ENCODE measurements around the gene MME.

The MME gene

DNA sequence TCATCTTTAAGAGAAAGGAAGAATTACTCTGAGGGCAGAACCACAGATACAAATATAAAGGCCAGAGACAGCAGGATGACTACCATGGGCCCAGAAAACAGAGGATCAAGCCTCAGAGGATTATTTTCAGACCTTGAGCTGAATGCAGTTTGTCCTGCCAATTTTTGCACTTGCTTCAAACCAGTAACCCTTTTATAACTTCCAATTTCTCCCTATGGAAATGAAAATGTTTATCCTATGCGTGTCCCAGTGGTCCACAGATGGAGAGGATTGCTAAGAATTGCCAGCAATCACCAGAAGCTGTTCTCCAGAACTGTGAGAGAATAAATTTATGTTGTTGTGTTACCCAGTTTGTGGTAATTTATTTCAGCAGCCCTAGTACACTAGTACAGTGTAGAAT lies 26.4 kb upstream of the MME start:
- H3K27ac ChIP-seq (ENCODE audit: low read depth, low read length), result no peak overlapping the region
- no peak overlapping the region for H2AFZ ChIP-seq (ENCODE audit: low read length, unreplicated experiment)
- H3K4me3 ChIP-seq (ENCODE audit: low read depth, low read length), result no peak overlapping the region

DNA sequence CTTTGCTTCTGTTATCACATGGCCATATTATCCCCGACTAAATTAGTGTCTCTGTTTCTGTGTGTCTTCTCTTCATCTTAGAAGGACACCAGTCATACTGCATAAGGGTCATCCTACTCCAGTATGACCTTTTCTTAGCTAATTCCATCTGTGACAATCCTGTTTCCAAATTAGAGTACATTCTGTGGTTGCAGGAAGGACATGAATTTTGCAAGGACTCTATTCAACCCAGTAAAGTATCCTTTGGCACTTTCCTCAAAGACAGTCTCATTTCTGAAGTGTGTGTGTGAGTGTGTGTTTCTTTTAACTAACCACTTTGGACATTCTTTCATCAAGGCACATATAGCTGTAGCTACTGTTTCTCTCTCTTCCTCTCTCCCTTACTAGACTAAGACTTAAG lies 15.2 kb upstream of the MME start:
- Histone ChIP-seq H3K4me3 (ENCODE audit: low read depth, low read length) (no peak overlapping the region; the same call in 1 of the 2 replicates), H3K27ac (ENCODE audit: low read depth, low read length) (peak overlapping the region; percentile 89), H2AFZ (ENCODE audit: low read length, unreplicated experiment) (peak overlapping the region; percentile 59)

More for the DNA sequence above, 26.4 kb upstream of the MME start:
- H3K36me3 ChIP-seq (ENCODE audit: insufficient read depth, low read length), result no peaks in the 10 kb centered on the region
- H3K79me2 ChIP-seq (ENCODE audit: control insufficient read depth, insufficient read depth, low read length, unreplicated experiment), result no peaks in the 10 kb centered on the region
- no peaks in the 10 kb centered on the region for H3K4me1 ChIP-seq (ENCODE audit: control insufficient read depth, insufficient read depth, low read length, unreplicated experiment)
- H3K27me3 ChIP-seq (ENCODE audit: insufficient read depth, low read length), result no peaks in the 10 kb centered on the region

GRCh38 chr3:155065537-155065936 lies 14.6 kb upstream of the MME start:
- Histone ChIP-seq H3K4me1 (ENCODE audit: control insufficient read depth, insufficient read depth, low read length, unreplicated experiment) (peaks cover 44% of the 10 kb centered on the region), H3K79me2 (ENCODE audit: control insufficient read depth, insufficient read depth, low read length, unreplicated experiment) (no peaks in the 10 kb centered on the region), H3K4me3 (ENCODE audit: low read depth, low read length) (no peak overlapping the region), H3K27me3 (ENCODE audit: insufficient read depth, low read length) (no peaks in the 10 kb centered on the region), H2AFZ (ENCODE audit: low read length, unreplicated experiment) (peak overlapping the region; percentile 65), H3K27ac (ENCODE audit: low read depth, low read length) (peak overlapping the region; percentile 89), H3K36me3 (ENCODE audit: insufficient read depth, low read length) (no peaks in the 10 kb centered on the region)

More for the DNA sequence above, 15.2 kb upstream of the MME start:
- no peaks in the 10 kb centered on the region for H3K79me2 ChIP-seq (ENCODE audit: control insufficient read depth, insufficient read depth, low read length, unreplicated experiment)
- H3K36me3 ChIP-seq (ENCODE audit: insufficient read depth, low read length), result no peaks in the 10 kb centered on the region
- H3K27me3 ChIP-seq (ENCODE audit: insufficient read depth, low read length), result no peaks in the 10 kb centered on the region
- peaks cover 37% of the 10 kb centered on the region for H3K4me1 ChIP-seq (ENCODE audit: control insufficient read depth, insufficient read depth, low read length, unreplicated experiment)

GRCh38 chr3:155069729-155070128 lies 10.4 kb upstream of the MME start:
- Histone ChIP-seq H3K4me3 (ENCODE audit: low read depth, low read length) (no peak overlapping the region), H2AFZ (ENCODE audit: low read length, unreplicated experiment) (peak overlapping the region; percentile 80), H3K36me3 (ENCODE audit: insufficient read depth, low read length) (no peaks in the 10 kb centered on the region), H3K4me1 (ENCODE audit: control insufficient read depth, insufficient read depth, low read length, unreplicated experiment) (peaks cover 52% of the 10 kb centered on the region), H3K79me2 (ENCODE audit: control insufficient read depth, insufficient read depth, low read length, unreplicated experiment) (no peaks in the 10 kb centered on the region), H3K27ac (ENCODE audit: low read depth, low read length) (peak overlapping the region; percentile 99), H3K27me3 (ENCODE audit: insufficient read depth, low read length) (no peaks in the 10 kb centered on the region)

DNA sequence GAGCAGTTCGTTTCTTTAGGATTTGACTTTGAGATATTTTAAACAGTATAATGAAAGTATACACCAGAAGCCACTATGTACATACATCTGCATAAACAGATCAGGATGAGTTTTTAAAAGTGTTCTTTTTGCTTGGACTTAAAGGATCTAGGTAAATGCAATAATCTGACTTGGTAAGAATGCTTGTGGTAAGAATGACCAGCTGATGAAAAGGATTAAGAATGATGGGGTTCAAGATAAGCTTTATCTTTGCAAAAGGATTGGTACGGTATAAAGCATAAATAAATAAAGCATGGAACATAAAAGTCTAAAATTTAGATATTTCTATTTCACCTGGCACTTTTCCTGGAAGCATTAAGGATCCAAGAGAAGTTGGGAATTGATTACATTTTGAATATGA lies 9.8 kb upstream of the MME start:
- H3K36me3 ChIP-seq (ENCODE audit: insufficient read depth, low read length), result no peaks in the 10 kb centered on the region
- H3K4me1 ChIP-seq (ENCODE audit: control insufficient read depth, insufficient read depth, low read length, unreplicated experiment), result peaks cover 46% of the 10 kb centered on the region
- no peaks in the 10 kb centered on the region for H3K79me2 ChIP-seq (ENCODE audit: control insufficient read depth, insufficient read depth, low read length, unreplicated experiment)
- peak overlapping the region; percentile 99 for H3K27ac ChIP-seq (ENCODE audit: low read depth, low read length)
- H3K27me3 ChIP-seq (ENCODE audit: insufficient read depth, low read length), result no peaks in the 10 kb centered on the region
- no peak overlapping the region for H3K4me3 ChIP-seq (ENCODE audit: low read depth, low read length)
- no peak overlapping the region for H2AFZ ChIP-seq (ENCODE audit: low read length, unreplicated experiment)

DNA sequence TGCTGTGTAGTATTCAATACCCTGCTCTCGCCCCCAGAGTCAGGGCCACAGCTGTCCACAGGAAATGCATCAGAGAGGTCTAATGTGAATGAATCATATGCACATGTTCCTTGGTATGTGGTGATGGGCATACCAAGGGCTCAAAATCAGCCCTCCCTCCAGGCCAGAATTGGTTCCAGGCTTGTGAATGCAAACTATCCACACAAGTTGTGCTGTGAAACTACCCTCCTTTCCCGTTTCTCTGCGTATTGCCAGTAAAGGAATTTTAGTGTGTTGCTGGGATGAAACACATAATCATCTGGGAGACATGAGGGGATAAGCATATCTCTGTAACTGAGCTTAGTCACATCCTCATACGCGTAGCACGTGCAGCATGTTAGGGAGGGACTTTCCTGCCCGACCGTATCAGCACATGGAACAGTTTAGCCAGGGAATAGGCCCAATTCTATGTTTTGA lies 9.2 kb upstream of the MME start:
- H3K27me3 ChIP-seq (ENCODE audit: insufficient read depth, low read length), result no peaks in the 10 kb centered on the region
- peak overlapping the region; percentile 52 for H2AFZ ChIP-seq (ENCODE audit: low read length, unreplicated experiment)
- H3K4me1 ChIP-seq (ENCODE audit: control insufficient read depth, insufficient read depth, low read length, unreplicated experiment), result peaks cover 40% of the 10 kb centered on the region
- no peaks in the 10 kb centered on the region for H3K79me2 ChIP-seq (ENCODE audit: control insufficient read depth, insufficient read depth, low read length, unreplicated experiment)
- peak overlapping the region; percentile 99 for H3K27ac ChIP-seq (ENCODE audit: low read depth, low read length)
- H3K36me3 ChIP-seq (ENCODE audit: insufficient read depth, low read length), result no peaks in the 10 kb centered on the region
- no peak overlapping the region; the same call in 1 of the 2 replicates for H3K4me3 ChIP-seq (ENCODE audit: low read depth, low read length)

GRCh38 chr3:155075200-155075599 lies 4.9 kb upstream of the MME start:
- Histone ChIP-seq H3K79me2 (ENCODE audit: control insufficient read depth, insufficient read depth, low read length, unreplicated experiment) (peaks cover 8% of the 10 kb centered on the region), H3K36me3 (ENCODE audit: insufficient read depth, low read length) (no peaks in the 10 kb centered on the region), H3K4me1 (ENCODE audit: control insufficient read depth, insufficient read depth, low read length, unreplicated experiment) (peaks cover 15% of the 10 kb centered on the region), H3K27me3 (ENCODE audit: insufficient read depth, low read length) (no peaks in the 10 kb centered on the region), H2AFZ (ENCODE audit: low read length, unreplicated experiment) (no peak overlapping the region), H3K27ac (ENCODE audit: low read depth, low read length) (no peak overlapping the region), H3K4me3 (ENCODE audit: low read depth, low read length) (no peak overlapping the region)

GRCh38 chr3:155076888-155077287 lies 3.2 kb upstream of the MME start:
- Histone ChIP-seq H3K27me3 (ENCODE audit: insufficient read depth, low read length) (no peaks in the 10 kb centered on the region), H3K79me2 (ENCODE audit: control insufficient read depth, insufficient read depth, low read length, unreplicated experiment) (peaks cover 25% of the 10 kb centered on the region), H3K4me1 (ENCODE audit: control insufficient read depth, insufficient read depth, low read length, unreplicated experiment) (peaks cover 6% of the 10 kb centered on the region), H3K27ac (ENCODE audit: low read depth, low read length) (no peak overlapping the region), H3K4me3 (ENCODE audit: low read depth, low read length) (no peak overlapping the region), H3K36me3 (ENCODE audit: insufficient read depth, low read length) (no peaks in the 10 kb centered on the region), H2AFZ (ENCODE audit: low read length, unreplicated experiment) (no peak overlapping the region)

GRCh38 chr3:155078711-155079467 lies 1.2 kb upstream of the MME start:
- Histone ChIP-seq H3K27me3 (ENCODE audit: insufficient read depth, low read length) (no peaks in the 10 kb centered on the region), H3K27ac (ENCODE audit: low read depth, low read length) (peak overlapping the region; percentile 57), H3K79me2 (ENCODE audit: control insufficient read depth, insufficient read depth, low read length, unreplicated experiment) (peaks cover 39% of the 10 kb centered on the region), H3K4me3 (ENCODE audit: low read depth, low read length) (peak overlapping the region; percentile 94), H3K4me1 (ENCODE audit: control insufficient read depth, insufficient read depth, low read length, unreplicated experiment) (peaks cover 23% of the 10 kb centered on the region), H2AFZ (ENCODE audit: low read length, unreplicated experiment) (peak overlapping the region; percentile 98), H3K36me3 (ENCODE audit: insufficient read depth, low read length) (no peaks in the 10 kb centered on the region)

GRCh38 chr3:155079468-155079745 lies 712 bp upstream of the MME start:
- H2AFZ ChIP-seq (ENCODE audit: low read length, unreplicated experiment), result peak overlapping the region; percentile 98
- H3K4me3 ChIP-seq (ENCODE audit: low read depth, low read length), result peak overlapping the region; percentile 94
- no peaks in the 10 kb centered on the region for H3K27me3 ChIP-seq (ENCODE audit: insufficient read depth, low read length)
- H3K36me3 ChIP-seq (ENCODE audit: insufficient read depth, low read length), result 0 out of 2 replicates have a peak, but pooled peaks cover 5% of the 10 kb centered on the region
- H3K79me2 ChIP-seq (ENCODE audit: control insufficient read depth, insufficient read depth, low read length, unreplicated experiment), result peaks cover 39% of the 10 kb centered on the region
- peak overlapping the region; percentile 60 for H3K27ac ChIP-seq (ENCODE audit: low read depth, low read length)
- peaks cover 23% of the 10 kb centered on the region for H3K4me1 ChIP-seq (ENCODE audit: control insufficient read depth, insufficient read depth, low read length, unreplicated experiment)

GRCh38 chr3:155080692-155081091 lies 573 bp downstream of the MME start:
- Histone ChIP-seq H3K36me3 (ENCODE audit: insufficient read depth, low read length) (0 out of 2 replicates have a peak, but pooled peaks cover 6% of the 10 kb centered on the region), H2AFZ (ENCODE audit: low read length, unreplicated experiment) (peak overlapping the region; percentile 91), H3K4me1 (ENCODE audit: control insufficient read depth, insufficient read depth, low read length, unreplicated experiment) (peaks cover 25% of the 10 kb centered on the region), H3K4me3 (ENCODE audit: low read depth, low read length) (peak overlapping the region; percentile 94), H3K27ac (ENCODE audit: low read depth, low read length) (peak overlapping the region; percentile 60), H3K27me3 (ENCODE audit: insufficient read depth, low read length) (no peaks in the 10 kb centered on the region), H3K79me2 (ENCODE audit: control insufficient read depth, insufficient read depth, low read length, unreplicated experiment) (peaks cover 39% of the 10 kb centered on the region)

Measured in ACC112 (cell line).